Coronary artery (tissue), 2 donors: ENCODE measurements around the gene NUCB1.
"Not testable (repeated sequence)": the region's sequence is repeated elsewhere in the genome, so short reads cannot be mapped to it uniquely, and the experiment has no call there.

Experiments used
- DNase-seq: peaks from one replicate; pipeline ENCODE4 v3.0.0-alpha.2; 2017; ENCODE audit warnings: low spot score
- H3K27ac ChIP-seq, 2 donors: fragments of 200-600 bp; sonication (generic); one replicate each; pipeline ENCODE4 v1.5.1; 2016 to 2019
- H3K4me3 ChIP-seq: fragments of 200-600 bp; sonication (generic); 2 replicates; pipeline ENCODE4 v1.5.1; 2016; ENCODE audit warnings: mild to moderate bottlenecking, moderate library complexity
- CTCF ChIP-seq: fragments of 200-600 bp; sonication (generic); IDR thresholded peaks from one replicate; pipeline ENCODE4 v1.5.1; 2019; ENCODE audit warnings: antibody characterized with exemption

NUCB1 gene

GRCh38 chr19:48900477-48901406 is 630 bp downstream of the NUCB1 start:
- H3K27ac ChIP-seq: peak overlapping the region; percentile 80 to 86
- peak overlapping the region; percentile 78 for H3K4me3 ChIP-seq
- DNase-seq: no peak
- TF ChIP-seq CTCF: no peak

- H3K27ac ChIP-seq, H3K4me3 ChIP-seq, DNase-seq: not testable (repeated sequence)
Measured at GRCh38 chr19:48902291-48902690, 2.2 kb downstream of the NUCB1 start.

GRCh38 chr19:48903788-48904187 is 3.7 kb downstream of the NUCB1 start:
- H3K4me3 ChIP-seq, DNase-seq, H3K27ac ChIP-seq: not testable (repeated sequence)

- no peak for DNase-seq
- Histone ChIP-seq H3K4me3 (no peak overlapping the region), H3K27ac (no peak overlapping the region)
- no peak for TF ChIP-seq CTCF
Measured at GRCh38 chr19:48905664-48906063, 5.6 kb downstream of the NUCB1 start.

GRCh38 chr19:48906324-48906723 is 6.2 kb downstream of the NUCB1 start:
- no peak for TF ChIP-seq CTCF
- DNase-seq: no peak
- H3K27ac ChIP-seq: no peak overlapping the region
- no peak overlapping the region for H3K4me3 ChIP-seq

GRCh38 chr19:48907671-48908070 is 7.6 kb downstream of the NUCB1 start:
- no peak for DNase-seq

GRCh38 chr19:48909424-48910077 is 9.4 kb downstream of the NUCB1 start:
- not testable (repeated sequence) for DNase-seq, H3K4me3 ChIP-seq
- peak overlapping the region in 1 of 2 donors; percentile 17 for H3K27ac ChIP-seq

More at GRCh38 chr19:48907671-48908070, 7.6 kb downstream of the NUCB1 start:
- no peak for TF ChIP-seq CTCF
- Histone ChIP-seq H3K27ac (peak overlapping the region in 1 of 2 donors; percentile 41), H3K4me3 (no peak overlapping the region)

GRCh38 chr19:48910803-48911202 is 10.7 kb downstream of the NUCB1 start:
- Histone ChIP-seq H3K4me3 (no peak overlapping the region), H3K27ac (no peak overlapping the region)
- DNase-seq: no peak
- no peak for TF ChIP-seq CTCF
